Measurements from ENCODE around the gene TNS1. TPM values are rescaled to one million over a fixed set of nuclear protein-coding genes. Genes with fewer than 3 reads are reported as not detected.

The TNS1 gene
- total RNA-seq, 1 donor from 2014 or later: 14.5 TPM

DNA sequence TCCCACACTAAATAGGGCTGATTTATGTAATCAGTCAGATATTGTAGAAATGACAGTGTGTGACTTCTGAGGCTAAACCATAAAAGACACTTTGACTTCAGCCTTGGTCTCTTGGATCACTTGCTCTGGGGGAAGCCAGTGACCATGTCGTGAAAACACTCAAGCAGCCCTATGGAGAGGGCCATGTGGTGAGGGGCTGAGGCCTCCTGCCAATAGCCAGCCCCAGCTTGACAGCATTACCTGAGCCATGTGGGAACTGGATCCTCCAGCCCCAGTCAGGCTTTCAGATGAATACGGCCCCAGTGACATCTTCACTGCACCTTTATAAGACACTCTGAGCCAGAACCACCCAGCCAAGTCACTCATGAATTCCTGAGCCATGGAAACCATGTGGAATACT is 20.8 kb downstream of the TNS1 start:
- no peaks in the 10 kb centered on the region for H3K9me3 Mint-ChIP-seq
- TF ChIP-seq, protein P1, sequence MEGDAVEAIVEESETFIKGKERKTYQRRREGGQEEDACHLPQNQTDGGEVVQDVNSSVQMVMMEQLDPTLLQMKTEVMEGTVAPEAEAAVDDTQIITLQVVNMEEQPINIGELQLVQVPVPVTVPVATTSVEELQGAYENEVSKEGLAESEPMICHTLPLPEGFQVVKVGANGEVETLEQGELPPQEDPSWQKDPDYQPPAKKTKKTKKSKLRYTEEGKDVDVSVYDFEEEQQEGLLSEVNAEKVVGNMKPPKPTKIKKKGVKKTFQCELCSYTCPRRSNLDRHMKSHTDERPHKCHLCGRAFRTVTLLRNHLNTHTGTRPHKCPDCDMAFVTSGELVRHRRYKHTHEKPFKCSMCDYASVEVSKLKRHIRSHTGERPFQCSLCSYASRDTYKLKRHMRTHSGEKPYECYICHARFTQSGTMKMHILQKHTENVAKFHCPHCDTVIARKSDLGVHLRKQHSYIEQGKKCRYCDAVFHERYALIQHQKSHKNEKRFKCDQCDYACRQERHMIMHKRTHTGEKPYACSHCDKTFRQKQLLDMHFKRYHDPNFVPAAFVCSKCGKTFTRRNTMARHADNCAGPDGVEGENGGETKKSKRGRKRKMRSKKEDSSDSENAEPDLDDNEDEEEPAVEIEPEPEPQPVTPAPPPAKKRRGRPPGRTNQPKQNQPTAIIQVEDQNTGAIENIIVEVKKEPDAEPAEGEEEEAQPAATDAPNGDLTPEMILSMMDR (conservative IDR thresholded peaks at IDR 0.05): no peak
- H3K27ac Mint-ChIP-seq (ENCODE audit: unreplicated experiment): no peak overlapping the region
- no peaks in the 10 kb centered on the region for H3K36me3 Mint-ChIP-seq (ENCODE audit: low read depth)
- no peak overlapping the region for H3K4me3 Mint-ChIP-seq
- H3K4me1 Mint-ChIP-seq: peaks cover 7% of the 10 kb centered on the region
- H3K27me3 Mint-ChIP-seq (ENCODE audit: low read depth): peaks cover 21% of the 10 kb centered on the region
- no peak for DNase-seq (ENCODE audit: low read depth, low spot score)

DNA sequence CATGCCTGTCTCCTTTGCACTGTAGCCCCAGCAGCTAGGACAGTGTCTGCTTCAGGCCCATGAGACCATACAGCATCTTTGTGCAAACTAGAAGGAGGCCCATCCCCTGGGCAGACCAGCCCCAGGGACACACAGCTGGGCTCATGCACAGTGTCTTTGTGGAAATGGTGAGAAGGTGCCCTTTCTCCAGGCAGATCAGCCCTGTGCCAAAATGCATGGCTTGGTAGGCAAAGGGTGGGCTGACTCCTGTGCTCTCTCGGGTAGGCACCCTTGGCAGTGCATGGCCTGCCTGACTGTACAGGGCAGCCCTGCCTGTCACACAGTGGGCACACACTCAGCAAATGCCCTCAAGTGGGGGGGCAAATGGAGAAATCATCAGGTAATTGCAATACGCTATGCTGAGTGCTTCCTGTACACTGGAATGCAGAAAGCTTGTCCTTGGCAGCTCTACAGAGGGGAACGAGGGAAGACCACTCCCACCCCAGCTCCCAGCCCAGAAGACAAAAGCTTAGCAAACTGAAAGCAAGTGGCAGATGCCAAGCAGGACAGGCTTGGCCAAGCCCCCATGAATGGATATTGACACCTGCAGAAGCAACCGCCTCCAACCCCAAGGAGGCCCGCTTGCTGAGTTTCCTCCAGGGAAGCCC is 21.6 kb downstream of the TNS1 start:
- peaks cover 21% of the 10 kb centered on the region for H3K27me3 Mint-ChIP-seq (ENCODE audit: low read depth)
- TF ChIP-seq, protein P1 (conservative IDR thresholded peaks at IDR 0.05): no peak
- H3K9me3 Mint-ChIP-seq: no peaks in the 10 kb centered on the region
- no peaks in the 10 kb centered on the region for H3K36me3 Mint-ChIP-seq (ENCODE audit: low read depth)
- no peak for DNase-seq (ENCODE audit: low read depth, low spot score)
- no peak overlapping the region for H3K4me3 Mint-ChIP-seq
- no peak overlapping the region for H3K27ac Mint-ChIP-seq (ENCODE audit: unreplicated experiment)
- H3K4me1 Mint-ChIP-seq: peaks cover 7% of the 10 kb centered on the region

DNA sequence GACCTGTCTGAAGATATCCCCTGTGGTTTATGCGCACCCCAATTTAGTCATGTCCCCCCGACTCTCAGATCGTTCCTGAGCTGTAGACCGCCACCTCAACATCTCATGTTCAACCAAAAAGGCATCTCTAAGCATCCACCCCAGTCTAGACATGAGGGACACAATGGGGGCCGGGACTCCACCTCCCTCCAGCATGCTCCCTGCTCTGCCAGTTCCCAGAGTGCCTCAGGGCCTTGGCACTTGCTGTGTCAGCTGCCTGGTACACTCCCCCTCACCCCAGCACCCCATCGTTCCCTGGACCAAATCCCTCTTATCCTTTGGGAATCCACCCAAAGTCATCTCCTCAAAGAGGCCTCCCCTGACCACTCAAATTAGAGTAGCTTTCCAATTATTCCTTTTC is 22.2 kb downstream of the TNS1 start:
- no peak overlapping the region for H3K4me3 Mint-ChIP-seq
- TF ChIP-seq, protein P1 (conservative IDR thresholded peaks at IDR 0.05): no peak

DNA sequence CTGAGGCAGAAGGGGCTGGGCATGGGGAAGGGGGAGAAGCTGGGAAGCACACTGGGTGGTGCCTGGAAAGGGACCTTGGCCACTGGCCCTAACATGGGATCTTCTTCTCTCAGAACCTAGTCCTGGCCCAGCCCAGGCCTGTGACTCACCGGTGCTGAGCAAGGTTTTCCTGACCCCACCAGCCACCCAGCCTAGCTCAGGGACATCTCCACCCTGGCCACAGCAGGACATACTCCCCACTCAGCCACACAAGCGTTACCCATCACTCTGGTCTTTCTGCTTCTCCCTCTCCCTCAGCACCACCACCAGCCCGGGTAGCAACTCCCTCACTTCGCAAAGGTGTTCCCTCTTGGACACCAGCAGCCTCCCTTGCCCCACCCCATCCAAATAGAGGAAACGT is 22.8 kb downstream of the TNS1 start:
- Mint-ChIP-seq H3K4me3 (no peak overlapping the region), H3K27ac (ENCODE audit: unreplicated experiment) (no peak overlapping the region)
- no peak for DNase-seq (ENCODE audit: low read depth, low spot score)

More for the DNA sequence above, 22.2 kb downstream of the TNS1 start:
- Mint-ChIP-seq H3K27me3 (ENCODE audit: low read depth) (peaks cover 21% of the 10 kb centered on the region), H3K27ac (ENCODE audit: unreplicated experiment) (no peak overlapping the region), H3K4me1 (peaks cover 7% of the 10 kb centered on the region), H3K36me3 (ENCODE audit: low read depth) (no peaks in the 10 kb centered on the region), H3K9me3 (no peaks in the 10 kb centered on the region)
- DNase-seq (ENCODE audit: low read depth, low spot score): no peak

DNA sequence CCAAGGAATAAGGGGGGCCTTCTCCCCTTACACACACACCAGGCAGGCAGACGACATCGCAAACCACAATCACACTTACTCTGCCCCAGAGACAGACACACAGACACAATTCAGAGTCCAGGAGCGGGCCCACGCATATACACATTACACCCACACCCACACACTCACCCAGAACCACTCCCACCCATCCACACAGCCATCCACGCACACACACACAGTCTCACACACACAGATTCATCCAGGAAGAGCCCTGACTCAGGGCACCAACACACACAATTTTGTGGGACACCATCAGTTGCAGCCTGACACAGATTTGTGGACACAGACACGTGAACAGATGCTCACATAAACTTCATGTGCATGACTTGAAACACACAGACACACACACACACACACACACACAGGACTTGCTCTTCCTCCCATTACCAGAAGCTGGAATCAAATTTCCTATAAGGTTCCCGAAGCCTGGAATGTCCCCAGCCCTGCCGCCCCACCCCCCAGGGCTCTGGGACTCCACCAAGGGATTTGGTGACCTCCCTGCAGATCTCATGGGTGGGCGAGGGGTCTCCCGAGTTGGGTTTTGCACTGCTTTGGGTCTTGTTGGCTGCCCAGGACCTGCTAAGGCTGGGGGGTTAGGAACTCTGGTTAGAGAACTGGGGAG is 23.5 kb downstream of the TNS1 start:
- no peak for DNase-seq (ENCODE audit: low read depth, low spot score)
- TF ChIP-seq, protein P1 (conservative IDR thresholded peaks at IDR 0.05): no peak

More for the DNA sequence above, 22.8 kb downstream of the TNS1 start:
- no peaks in the 10 kb centered on the region for H3K36me3 Mint-ChIP-seq (ENCODE audit: low read depth)
- peaks cover 21% of the 10 kb centered on the region for H3K27me3 Mint-ChIP-seq (ENCODE audit: low read depth)
- TF ChIP-seq, protein P1 (conservative IDR thresholded peaks at IDR 0.05): no peak
- no peaks in the 10 kb centered on the region for H3K9me3 Mint-ChIP-seq
- H3K4me1 Mint-ChIP-seq: peaks cover 7% of the 10 kb centered on the region

More for the DNA sequence above, 23.5 kb downstream of the TNS1 start:
- H3K9me3 Mint-ChIP-seq: no peaks in the 10 kb centered on the region
- H3K27ac Mint-ChIP-seq (ENCODE audit: unreplicated experiment): no peak overlapping the region
- peak overlapping the region; percentile 50 for H3K4me3 Mint-ChIP-seq
- peaks cover 21% of the 10 kb centered on the region for H3K27me3 Mint-ChIP-seq (ENCODE audit: low read depth)
- no peaks in the 10 kb centered on the region for H3K36me3 Mint-ChIP-seq (ENCODE audit: low read depth)
- H3K4me1 Mint-ChIP-seq: peaks cover 7% of the 10 kb centered on the region

All from neural crest cell (in vitro differentiated cells).